ENCODE measurements around the gene CACNG5. TPM values are rescaled to one million over a fixed set of nuclear protein-coding genes. Genes with fewer than 3 reads are reported as not detected.

CACNG5 gene, protein sequence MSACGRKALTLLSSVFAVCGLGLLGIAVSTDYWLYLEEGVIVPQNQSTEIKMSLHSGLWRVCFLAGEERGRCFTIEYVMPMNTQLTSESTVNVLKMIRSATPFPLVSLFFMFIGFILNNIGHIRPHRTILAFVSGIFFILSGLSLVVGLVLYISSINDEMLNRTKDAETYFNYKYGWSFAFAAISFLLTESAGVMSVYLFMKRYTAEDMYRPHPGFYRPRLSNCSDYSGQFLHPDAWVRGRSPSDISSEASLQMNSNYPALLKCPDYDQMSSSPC
- not detected for total RNA-seq

DNA sequence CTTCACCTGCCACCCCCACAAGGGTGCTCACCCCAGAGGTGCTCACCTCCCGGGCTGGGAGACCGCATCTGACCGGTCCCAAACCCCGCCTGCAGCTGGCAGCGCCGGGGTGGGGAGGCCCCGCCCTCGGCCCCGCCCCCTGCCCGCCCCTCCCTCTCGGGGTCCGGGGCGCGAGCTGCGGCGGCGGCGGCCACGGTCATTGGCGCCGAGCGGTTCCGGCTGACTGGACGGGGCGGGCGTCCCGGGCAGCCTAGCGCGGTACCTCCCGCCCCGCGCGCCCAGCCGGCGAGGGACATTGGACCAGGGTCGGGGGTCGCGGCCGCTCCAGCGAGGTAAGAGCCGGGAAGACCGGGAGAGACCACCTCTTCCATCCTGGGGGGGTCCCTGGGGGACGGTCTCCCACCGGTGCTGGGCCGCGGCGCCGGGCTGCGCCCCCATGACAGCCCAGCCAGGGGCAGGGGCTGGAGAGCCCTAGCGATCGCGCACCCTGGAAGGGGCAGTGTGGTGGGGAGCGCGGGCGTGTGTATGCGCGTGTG, at the start of gene CACNG5:
Gene CACNG5, plus strand, starts transcription at position 199 of the 536 bp plus-strand sequence. CDS start 42,216 bp downstream, outside the sequence.
- Mint-ChIP-seq H3K4me1 (no peaks in the 10 kb centered on the region), H3K27me3 (peaks cover 57% of the 10 kb centered on the region), H3K27ac (no peak within 1 kb of the TSS), H3K4me3 (no peak within 1 kb of the TSS), H3K9me3 (ENCODE audit: low read depth) (no peaks in the 10 kb centered on the region), H3K36me3 (ENCODE audit: low read depth) (no peaks in the 10 kb centered on the region)
- DNase-seq: no peak
- ChIA-PET POLR2A (no interaction called here), CTCF (interaction anchor here (0.6 kb wide), 1 partner anchor 988 kb away, joined by 3 read pairs; no protein-coding TSS in a partner anchor)
- no peak for ATAC-seq
- intact Hi-C loops (cut with DNase I, micrococcal nuclease): no loop called here

DNA sequence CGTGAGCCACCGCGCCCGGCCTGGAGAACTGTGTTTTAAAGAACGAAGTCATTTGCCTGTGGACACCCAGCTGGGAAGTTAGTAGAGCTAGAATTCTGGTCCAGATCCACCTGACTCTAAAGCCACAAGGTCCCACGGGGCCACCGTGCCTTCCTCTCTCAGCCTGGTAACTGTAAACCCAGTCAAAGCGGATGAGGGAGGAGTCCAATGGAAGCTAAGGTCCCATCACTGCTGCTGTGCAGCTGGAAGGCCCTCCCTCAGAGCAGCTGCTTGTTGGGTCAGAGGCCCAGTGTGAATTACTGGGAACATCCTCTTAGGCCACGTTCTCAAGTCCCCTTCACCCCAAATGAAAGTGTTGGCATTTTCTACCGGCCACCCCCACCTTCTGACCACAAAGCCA, 48.8 kb upstream of the CACNG5 start:
- ChIA-PET CTCF (no interaction called here), POLR2A (no interaction called here)
- intact Hi-C loops (cut with DNase I, micrococcal nuclease): loop anchor here in 1 of 2 experiments (2.0 kb wide), 1 partner anchor 69 kb away; no protein-coding TSS in a partner anchor
- no peak for DNase-seq
- ATAC-seq: no peak
- H3K4me3 Mint-ChIP-seq: no peak overlapping the region
- peaks cover 27% of the 10 kb centered on the region for H3K36me3 Mint-ChIP-seq (ENCODE audit: low read depth)
- H3K9me3 Mint-ChIP-seq (ENCODE audit: low read depth): no peaks in the 10 kb centered on the region
- no peak overlapping the region for H3K27ac Mint-ChIP-seq
- peaks cover under 1% of the 10 kb centered on the region for H3K4me1 Mint-ChIP-seq
- no peaks in the 10 kb centered on the region for H3K27me3 Mint-ChIP-seq

DNA sequence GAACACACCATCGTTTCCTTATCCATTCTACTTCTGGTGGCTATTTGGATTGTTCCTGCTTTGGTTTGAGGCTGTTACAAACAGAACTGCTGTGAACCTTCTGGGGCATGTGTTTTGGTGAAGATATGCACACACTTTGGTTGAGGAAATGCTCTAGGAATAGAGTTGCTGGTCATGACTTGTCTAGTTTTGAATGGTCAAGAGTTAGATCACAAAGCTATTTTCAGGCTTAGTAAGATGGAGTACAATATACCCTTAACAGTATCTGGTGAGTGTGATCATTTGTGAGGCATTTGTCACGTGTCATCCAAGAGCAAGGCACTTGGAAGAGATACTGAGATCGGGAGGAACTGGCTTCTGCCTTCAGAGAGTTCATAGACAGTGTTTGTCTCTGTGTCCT, 47.0 kb upstream of the CACNG5 start:
- intact Hi-C loops (cut with DNase I, micrococcal nuclease): loop anchor here in 1 of 2 experiments (2.0 kb wide), 1 partner anchor 67 kb away; no protein-coding TSS in a partner anchor
- Mint-ChIP-seq H3K27ac (no peak overlapping the region), H3K4me1 (peaks cover 3% of the 10 kb centered on the region), H3K36me3 (ENCODE audit: low read depth) (peaks cover 38% of the 10 kb centered on the region), H3K4me3 (no peak overlapping the region), H3K27me3 (no peaks in the 10 kb centered on the region), H3K9me3 (ENCODE audit: low read depth) (no peaks in the 10 kb centered on the region)
- DNase-seq (no peak), ATAC-seq (no peak)
- CTCF ChIA-PET: interaction anchor here (0.8 kb wide), 1 partner anchor 71 kb away, joined by 3 read pairs; no protein-coding TSS in a partner anchor
- POLR2A ChIA-PET: no interaction called here

DNA sequence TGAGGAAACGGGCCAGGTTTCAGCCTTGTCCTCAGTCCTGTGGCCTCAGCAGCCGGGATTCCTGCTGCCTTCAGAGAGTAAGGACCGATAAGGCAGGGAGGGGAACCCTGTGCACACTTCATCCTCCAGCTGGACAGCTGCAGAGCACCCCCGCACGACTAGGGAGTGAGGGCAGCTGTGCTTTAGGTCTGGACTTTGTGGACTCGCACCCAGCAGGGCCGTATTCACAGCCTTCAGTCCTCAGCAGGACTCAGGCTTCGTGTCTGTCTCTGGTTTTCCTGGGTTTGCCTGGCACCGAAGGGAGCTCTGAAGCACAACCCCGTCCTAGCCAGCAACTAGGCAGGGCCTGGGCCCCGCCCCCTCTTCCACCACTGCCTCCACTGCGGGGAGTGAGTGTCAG, 45.8 kb upstream of the CACNG5 start:
- POLR2A ChIA-PET: no interaction called here
- no peaks in the 10 kb centered on the region for H3K9me3 Mint-ChIP-seq (ENCODE audit: low read depth)
- CTCF ChIA-PET: no interaction called here
- DNase-seq (no peak), ATAC-seq (no peak)
- intact Hi-C loops (cut with DNase I, micrococcal nuclease): no loop called here
- peaks cover 3% of the 10 kb centered on the region for H3K4me1 Mint-ChIP-seq
- no peak overlapping the region for H3K27ac Mint-ChIP-seq
- H3K36me3 Mint-ChIP-seq (ENCODE audit: low read depth): peaks cover 49% of the 10 kb centered on the region
- no peak overlapping the region for H3K4me3 Mint-ChIP-seq
- H3K27me3 Mint-ChIP-seq: no peaks in the 10 kb centered on the region

DNA sequence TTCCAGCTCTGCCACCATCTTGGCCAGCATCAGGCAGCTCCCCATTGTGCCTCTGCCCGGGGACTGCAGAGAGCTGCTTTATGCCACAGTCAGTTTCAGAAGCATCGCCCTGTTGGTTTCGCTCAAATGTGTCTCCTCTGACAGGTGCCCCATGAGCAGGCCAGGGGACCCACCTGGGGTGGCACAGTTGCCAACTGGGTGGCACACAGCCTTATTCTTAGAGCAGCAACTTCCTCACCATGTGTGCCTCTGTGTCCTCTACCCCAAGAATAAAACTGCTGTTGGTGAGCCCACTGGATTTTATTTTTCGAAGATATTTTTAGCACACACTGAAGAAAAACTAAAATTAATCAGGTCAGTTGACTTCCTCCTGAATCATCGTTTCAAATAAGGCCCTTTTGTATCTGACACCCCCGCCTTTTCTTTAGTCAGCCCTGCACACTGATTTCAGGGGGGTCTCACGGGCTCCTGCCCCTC, 44.9 kb upstream of the CACNG5 start:
- intact Hi-C loops (cut with DNase I, micrococcal nuclease): no loop called here
- H3K27me3 Mint-ChIP-seq: no peaks in the 10 kb centered on the region
- ChIA-PET POLR2A (no interaction called here), CTCF (interaction anchor here (0.5 kb wide), 1 partner anchor 75 kb away, joined by 3 read pairs; no protein-coding TSS in a partner anchor)
- DNase-seq (no peak), ATAC-seq (no peak)
- H3K27ac Mint-ChIP-seq: no peak overlapping the region
- H3K4me1 Mint-ChIP-seq: peaks cover 3% of the 10 kb centered on the region
- H3K9me3 Mint-ChIP-seq (ENCODE audit: low read depth): no peaks in the 10 kb centered on the region
- peaks cover 53% of the 10 kb centered on the region for H3K36me3 Mint-ChIP-seq (ENCODE audit: low read depth)
- no peak overlapping the region for H3K4me3 Mint-ChIP-seq

DNA sequence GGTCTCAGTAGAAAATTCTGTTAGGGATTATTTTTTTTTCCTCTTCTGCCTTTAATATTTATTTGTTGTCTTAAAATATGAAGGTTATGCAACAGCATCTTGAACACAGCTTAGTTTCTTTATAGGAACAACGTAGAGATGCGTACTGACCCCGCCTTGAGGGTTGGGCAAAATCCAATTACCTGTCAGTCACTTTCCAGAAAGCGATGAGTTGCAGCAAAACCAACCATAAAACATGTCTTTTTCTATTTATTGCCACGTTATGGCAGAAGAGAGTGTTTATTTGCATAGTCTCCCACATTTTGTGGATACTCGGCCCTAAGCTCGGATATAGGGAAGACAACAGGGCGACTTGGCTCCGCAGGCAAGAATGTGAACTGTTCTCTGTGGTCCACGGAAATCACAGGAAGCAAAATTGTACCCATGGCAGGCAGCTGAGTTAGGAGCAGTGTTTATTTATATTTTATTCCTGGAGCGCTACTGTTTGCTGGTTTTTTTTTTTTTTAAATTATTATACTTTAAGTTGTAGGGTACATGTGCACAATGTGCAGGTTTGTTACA, 44.3 kb upstream of the CACNG5 start:
- H3K4me1 Mint-ChIP-seq: peaks cover 3% of the 10 kb centered on the region
- no peaks in the 10 kb centered on the region for H3K27me3 Mint-ChIP-seq
- DNase-seq (no peak), ATAC-seq (no peak)
- intact Hi-C loops (cut with DNase I, micrococcal nuclease): no loop called here
- no peaks in the 10 kb centered on the region for H3K9me3 Mint-ChIP-seq (ENCODE audit: low read depth)
- ChIA-PET CTCF (interaction anchor here (0.7 kb wide), 1 partner anchor 42 kb away, joined by 3 read pairs; no protein-coding TSS in a partner anchor), POLR2A (no interaction called here)
- H3K27ac Mint-ChIP-seq: no peak overlapping the region
- H3K36me3 Mint-ChIP-seq (ENCODE audit: low read depth): peaks cover 54% of the 10 kb centered on the region
- H3K4me3 Mint-ChIP-seq: no peak overlapping the region

DNA sequence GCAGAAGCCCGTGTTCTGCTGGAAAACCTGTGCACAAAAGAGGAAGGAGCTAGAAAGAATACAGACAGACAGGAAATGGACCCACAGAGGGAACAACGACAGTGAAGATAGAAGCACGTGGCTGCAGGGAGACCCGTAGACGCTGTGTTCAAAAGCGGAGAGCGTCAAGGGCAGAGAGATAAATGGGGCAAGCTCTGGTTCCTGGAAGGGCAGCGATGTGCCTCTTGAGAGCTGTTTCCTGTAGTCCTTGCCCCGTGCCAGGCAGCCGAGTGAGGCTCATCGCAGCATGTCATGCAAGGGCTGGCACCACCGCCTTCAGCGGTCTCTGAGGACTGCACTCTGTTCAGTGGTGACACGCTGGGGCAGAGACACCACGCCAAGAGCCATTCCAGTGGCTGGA, 43.6 kb upstream of the CACNG5 start:
- no peaks in the 10 kb centered on the region for H3K9me3 Mint-ChIP-seq (ENCODE audit: low read depth)
- no peak overlapping the region for H3K4me3 Mint-ChIP-seq
- CTCF ChIA-PET: interaction anchor here (0.7 kb wide), 1 partner anchor 42 kb away, joined by 3 read pairs; no protein-coding TSS in a partner anchor
- peak overlapping the region; percentile 68 for H3K27ac Mint-ChIP-seq
- H3K4me1 Mint-ChIP-seq: peaks cover 3% of the 10 kb centered on the region
- intact Hi-C loops (cut with DNase I, micrococcal nuclease): no loop called here
- POLR2A ChIA-PET: no interaction called here
- no peaks in the 10 kb centered on the region for H3K27me3 Mint-ChIP-seq
- peaks cover 57% of the 10 kb centered on the region for H3K36me3 Mint-ChIP-seq (ENCODE audit: low read depth)
- no peak for ATAC-seq
- DNase-seq: no peak

DNA sequence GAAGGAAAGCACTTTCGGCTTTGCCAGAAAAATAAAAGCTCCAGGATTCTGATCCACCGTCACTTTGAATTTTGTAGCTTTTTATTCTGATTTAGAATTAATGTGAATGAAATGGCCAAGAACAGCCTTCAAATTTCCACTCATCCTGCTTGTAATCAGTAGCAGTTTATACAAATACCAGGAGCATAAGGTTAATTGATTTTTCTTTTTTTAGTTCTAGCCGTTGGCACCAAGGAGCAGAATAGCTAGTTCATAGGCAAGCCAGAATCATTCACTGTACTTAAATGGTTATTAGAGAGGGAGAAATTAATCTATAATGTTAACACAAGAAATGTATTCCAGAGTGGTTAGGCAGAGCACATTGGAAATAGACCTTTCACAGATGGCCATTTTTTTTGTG, 41.1 kb upstream of the CACNG5 start:
- ATAC-seq (no peak), DNase-seq (no peak)
- Mint-ChIP-seq H3K27ac (no peak overlapping the region), H3K27me3 (no peaks in the 10 kb centered on the region), H3K9me3 (ENCODE audit: low read depth) (no peaks in the 10 kb centered on the region), H3K36me3 (ENCODE audit: low read depth) (peaks cover 60% of the 10 kb centered on the region), H3K4me1 (peaks cover 3% of the 10 kb centered on the region), H3K4me3 (no peak overlapping the region)
- intact Hi-C loops (cut with DNase I, micrococcal nuclease): no loop called here
- POLR2A ChIA-PET: no interaction called here
- CTCF ChIA-PET: no interaction called here

DNA sequence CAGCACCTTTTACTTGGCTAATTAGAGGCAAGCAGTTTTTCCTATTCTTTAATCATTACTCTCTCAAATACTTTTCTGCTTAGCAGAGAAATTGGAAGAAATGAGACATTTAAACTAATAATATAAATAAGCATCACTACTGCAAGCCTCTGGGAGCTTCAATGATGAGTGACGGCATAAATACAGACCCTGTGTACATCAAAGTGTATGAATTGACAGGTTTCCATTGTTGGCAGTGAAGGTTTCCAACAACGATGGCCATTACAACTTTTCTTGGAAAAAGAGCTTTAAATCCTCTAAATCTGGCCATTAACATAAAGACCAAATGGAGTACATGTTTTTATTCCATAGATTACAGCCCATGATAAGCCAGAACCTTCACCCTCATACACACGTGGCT, 39.4 kb upstream of the CACNG5 start:
- CTCF ChIA-PET: interaction anchor here (0.7 kb wide), 1 partner anchor 68 kb away, joined by 3 read pairs; no protein-coding TSS in a partner anchor
- Mint-ChIP-seq H3K9me3 (ENCODE audit: low read depth) (no peaks in the 10 kb centered on the region), H3K36me3 (ENCODE audit: low read depth) (peaks cover 57% of the 10 kb centered on the region), H3K27ac (no peak overlapping the region), H3K27me3 (no peaks in the 10 kb centered on the region), H3K4me1 (peaks cover 3% of the 10 kb centered on the region), H3K4me3 (no peak overlapping the region)
- DNase-seq (no peak), ATAC-seq (no peak)
- intact Hi-C loops (cut with DNase I, micrococcal nuclease): no loop called here
- POLR2A ChIA-PET: no interaction called here

DNA sequence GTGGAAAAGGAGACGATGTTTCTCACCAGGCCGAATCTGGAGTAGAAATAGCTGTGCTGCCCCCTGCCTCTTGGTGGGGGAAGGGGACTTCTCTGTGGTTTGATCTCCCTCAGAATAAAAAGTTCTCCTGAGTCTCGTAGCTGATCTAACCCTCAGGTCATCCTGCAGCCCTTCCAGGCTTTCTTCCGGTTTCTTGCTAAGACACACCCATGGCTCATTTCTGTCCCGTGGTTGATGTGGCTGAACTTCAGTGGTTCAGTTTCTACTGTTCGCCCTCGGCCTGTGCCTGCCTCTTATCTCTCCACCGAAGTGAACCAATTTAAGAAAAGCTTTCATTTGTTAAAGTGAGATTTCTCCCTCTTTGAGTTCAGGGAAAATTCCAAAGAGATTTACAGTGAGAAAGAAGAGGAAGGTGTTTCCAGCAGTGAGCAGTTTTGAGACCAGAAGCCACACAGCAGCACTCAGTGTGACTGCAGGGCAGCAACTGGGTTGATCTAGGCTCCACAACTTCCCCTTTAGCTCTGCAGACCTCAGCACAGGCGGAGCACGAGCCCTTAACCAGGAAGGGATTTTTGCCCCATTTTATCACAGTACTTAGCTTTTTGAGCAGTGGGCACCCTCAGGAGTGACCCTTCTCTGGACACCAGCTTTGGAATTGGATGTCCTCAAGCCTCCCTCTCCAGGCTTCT, 34.9 kb upstream of the CACNG5 start:
- CTCF ChIA-PET: interaction anchor here (0.5 to 0.7 kb wide), 2 partner anchors 106 to 124 kb away, joined by 3 read pairs; no protein-coding TSS in a partner anchor
- intact Hi-C loops (cut with DNase I, micrococcal nuclease): no loop called here
- Mint-ChIP-seq H3K4me3 (no peak overlapping the region), H3K9me3 (ENCODE audit: low read depth) (no peaks in the 10 kb centered on the region), H3K36me3 (ENCODE audit: low read depth) (peaks cover 34% of the 10 kb centered on the region), H3K27ac (no peak overlapping the region), H3K27me3 (no peaks in the 10 kb centered on the region), H3K4me1 (no peaks in the 10 kb centered on the region)
- DNase-seq: no peak
- no peak for ATAC-seq
- POLR2A ChIA-PET: no interaction called here

DNA sequence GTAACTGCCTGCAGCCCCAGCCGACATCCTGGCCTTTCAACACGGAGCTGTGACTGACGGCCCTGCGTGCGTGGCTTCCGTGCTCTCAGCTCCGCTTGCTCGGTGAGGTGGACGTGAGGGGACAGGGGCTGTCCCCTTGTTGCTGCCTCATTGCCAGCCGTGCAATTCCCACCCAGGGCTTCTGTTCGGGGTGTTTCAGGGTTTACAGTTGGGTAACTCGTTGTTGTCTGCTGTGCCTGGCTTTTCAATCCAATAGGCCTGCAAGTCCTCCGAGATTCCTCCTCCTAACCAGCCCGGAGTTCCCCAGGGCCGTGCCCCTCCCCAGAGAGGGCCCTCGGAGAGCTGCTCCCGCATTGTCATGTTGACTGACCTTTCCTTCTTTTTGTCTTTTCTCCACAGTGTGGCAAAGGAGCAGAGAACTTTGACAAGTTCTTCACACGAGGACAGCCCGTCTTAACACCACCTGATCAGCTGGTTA, 31.4 kb upstream of the CACNG5 start:
- CTCF ChIA-PET: interaction anchor here (0.7 kb wide), 1 partner anchor 9 kb away, joined by 3 read pairs; no protein-coding TSS in a partner anchor
- Mint-ChIP-seq H3K27me3 (no peaks in the 10 kb centered on the region), H3K36me3 (ENCODE audit: low read depth) (peaks cover 17% of the 10 kb centered on the region), H3K27ac (no peak overlapping the region), H3K4me3 (no peak overlapping the region), H3K4me1 (peaks cover 11% of the 10 kb centered on the region), H3K9me3 (ENCODE audit: low read depth) (no peaks in the 10 kb centered on the region)
- ATAC-seq (no peak), DNase-seq (no peak)
- intact Hi-C loops (cut with DNase I, micrococcal nuclease): no loop called here
- POLR2A ChIA-PET: no interaction called here
